GM21528 (cell line): ENCODE measurements around the gene CCNI.
"Not testable (repeated sequence)": the region's sequence is repeated elsewhere in the genome, so short reads cannot be mapped to it uniquely, and the experiment has no call there.

ENCODE experiments used
- ATAC-seq: cut with Tn5 transposase; IDR thresholded peaks from one replicate; pipeline ENCODE4 v1.9.1; 2021; ENCODE audit warnings: mild to moderate bottlenecking, moderate library complexity; ENCODE audit not compliant: unreplicated experiment, low FRiP score

The CCNI gene

DNA sequence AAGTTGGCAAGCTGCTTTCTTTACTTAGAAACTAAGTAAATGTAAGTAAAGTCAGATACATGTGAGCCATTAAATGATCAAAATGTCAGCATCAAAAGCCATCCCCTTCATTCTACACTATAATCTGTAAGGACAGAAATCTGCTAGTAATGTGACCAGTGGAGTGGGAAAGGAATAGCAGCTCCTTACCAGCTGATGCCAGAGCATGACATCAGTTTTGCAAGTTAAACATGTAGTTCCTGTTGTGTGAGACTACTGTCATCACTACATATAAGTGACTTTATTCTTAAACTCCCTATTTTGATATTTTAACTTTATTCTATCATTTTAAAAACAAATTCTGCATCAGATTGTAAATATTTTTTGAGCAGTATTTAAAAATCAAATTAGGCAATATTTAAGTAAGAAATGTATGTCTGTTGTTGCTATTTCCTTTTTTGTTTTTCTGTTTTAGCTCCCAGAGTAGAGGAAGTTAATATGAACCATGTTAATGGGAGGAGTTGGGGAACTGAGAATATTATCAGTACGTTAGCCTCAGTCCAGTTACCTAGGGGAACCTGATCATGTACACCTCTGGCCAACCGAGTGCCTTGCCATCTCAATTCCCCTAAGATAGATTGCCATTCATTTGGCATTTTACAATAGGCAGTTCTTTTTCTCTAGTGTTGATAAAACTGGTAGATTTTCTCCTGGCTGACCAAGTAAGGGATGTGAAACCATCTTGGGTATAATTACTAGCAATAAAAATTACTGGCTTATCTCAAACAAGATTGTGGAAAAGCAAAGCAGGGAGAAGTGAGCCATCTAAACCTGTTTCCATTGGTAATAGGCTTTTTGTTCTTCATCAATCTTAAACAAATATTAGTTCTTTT, 34.7 kb downstream of the CCNI start:
- ATAC-seq, result no peak

DNA sequence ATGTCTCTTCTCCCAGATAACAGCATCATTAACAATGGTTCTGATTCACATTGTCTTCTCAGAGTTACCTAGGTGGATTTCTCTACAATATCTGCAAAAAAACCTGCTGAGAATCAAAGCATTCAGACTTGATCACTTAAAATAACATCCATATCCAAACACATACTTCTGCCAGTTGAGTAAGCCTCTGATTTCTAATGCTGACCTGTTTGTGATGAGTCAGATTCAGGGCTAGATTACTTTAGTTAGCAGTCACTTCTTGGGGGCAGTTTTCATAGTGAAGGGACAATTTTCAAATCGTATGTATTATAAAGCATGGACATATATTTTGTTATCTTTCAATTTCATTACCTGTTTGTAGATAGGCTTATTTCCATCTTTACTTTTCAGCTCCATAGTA, 35.5 kb downstream of the CCNI start:
- ATAC-seq, result no peak

DNA sequence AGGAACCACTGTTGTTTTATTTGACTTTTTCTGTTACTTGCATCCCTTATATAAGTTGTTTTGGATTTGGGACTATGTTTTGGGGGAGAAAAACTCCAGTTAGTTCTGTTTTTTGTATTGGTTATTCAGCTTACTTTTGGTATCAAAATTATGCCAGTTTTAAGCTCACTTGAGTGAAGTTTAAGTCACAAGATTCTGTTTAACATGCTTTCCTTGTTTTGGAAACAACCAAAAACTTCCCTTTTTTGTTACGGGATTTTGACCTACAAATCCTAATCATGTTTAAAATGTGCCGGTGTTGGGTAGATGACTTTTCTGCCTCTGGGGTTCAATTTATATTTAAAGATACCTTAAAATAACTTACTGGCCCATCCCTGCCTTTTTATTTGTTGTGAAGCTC, 36.0 kb downstream of the CCNI start:
- ATAC-seq, result no peak

DNA sequence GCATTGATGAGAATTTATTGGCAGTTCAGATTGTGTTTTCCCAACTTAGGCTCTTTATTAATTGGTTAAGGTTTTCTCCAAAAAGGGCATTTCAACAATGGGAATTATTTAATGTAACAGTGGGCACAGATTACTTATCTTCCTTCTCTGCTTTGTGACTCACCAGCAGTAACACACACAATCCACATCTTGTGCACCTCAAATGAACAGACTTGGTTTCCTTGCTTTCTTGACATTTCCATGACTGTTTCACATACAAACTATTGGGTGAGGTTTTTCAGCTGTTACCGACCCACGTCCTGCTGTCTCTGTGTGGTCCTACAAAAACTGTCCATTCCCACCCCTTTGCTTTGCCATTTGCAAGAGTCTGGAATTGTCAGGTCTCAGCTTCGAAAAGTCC, 38.1 kb downstream of the CCNI start:
- ATAC-seq, result no peak

DNA sequence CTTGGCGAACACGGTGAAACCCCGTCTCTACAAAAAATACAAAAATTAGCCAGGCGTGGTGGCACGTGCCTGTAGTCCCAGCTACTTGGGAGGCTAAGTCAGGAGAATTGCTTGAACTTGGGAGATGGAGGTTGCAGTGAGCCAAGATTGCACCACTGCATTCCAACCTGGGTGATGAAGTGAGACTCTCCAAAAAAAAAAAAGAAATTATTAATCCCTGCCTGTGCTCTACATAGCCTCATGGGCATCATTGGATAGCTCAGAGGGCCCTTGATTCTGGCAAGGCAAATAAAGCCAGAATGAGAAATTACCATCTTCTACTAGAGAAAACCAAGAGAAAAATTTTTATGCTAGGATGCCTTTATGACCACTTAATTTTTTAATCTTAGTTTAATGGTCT, 38.6 kb downstream of the CCNI start:
- ATAC-seq, result not testable (repeated sequence)

DNA sequence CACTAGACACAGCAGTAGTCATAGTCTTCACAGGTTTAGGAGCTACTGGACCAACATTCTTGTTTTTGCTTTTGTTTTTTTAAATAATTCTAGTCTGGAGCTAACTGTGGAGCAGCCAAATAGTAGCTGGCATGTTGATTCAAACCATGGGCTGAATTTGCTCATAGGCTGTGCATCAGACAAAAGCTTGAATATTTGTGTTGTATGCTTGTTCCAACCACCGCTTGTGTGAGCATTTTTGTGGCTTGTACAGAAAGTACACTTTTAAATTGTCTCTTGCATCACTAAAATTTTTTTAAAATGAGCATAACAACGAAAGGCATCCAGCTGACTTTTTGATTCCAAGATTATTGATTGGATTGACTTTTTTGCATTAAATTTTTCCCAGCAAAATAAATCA, 39.6 kb downstream of the CCNI start:
- no peak for ATAC-seq

DNA sequence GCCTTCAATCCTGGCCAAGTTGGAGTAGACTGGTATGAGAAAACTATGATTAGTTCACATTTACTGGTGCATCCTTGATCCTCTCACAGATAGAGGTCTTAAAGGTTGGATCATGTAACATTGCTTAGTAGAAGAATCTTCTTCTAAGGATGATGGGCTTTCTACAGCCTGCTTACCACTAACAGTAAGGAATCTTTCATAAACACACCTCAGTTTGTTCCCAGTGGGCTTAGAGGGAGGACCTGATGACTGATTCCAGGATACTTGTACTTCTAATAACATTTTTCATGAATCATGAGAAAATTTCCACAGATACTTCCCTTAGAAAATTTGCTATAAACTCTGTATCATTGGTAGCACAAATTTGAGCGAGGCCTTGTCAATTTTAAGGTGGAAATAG, 40.6 kb downstream of the CCNI start:
- no peak for ATAC-seq

DNA sequence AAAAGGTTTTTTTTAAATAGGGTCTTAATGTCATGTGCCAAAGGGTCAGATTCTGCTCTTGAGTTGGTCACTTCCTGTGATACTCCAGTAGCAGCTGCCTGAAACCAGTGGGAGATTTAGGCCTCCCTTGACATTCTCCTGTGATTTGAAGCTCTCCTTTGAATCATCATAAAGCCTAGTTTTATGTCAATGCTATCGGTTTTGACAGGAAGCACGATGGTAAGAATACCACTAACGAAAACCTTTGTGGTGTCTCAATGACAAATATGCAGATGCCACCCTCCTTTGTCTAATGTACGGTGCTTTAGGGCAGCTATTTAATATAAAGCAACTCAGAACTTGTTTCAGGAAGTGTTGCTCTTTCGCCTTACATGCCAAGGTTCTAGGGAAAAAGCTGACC, 44.2 kb downstream of the CCNI start:
- ATAC-seq, result no peak

DNA sequence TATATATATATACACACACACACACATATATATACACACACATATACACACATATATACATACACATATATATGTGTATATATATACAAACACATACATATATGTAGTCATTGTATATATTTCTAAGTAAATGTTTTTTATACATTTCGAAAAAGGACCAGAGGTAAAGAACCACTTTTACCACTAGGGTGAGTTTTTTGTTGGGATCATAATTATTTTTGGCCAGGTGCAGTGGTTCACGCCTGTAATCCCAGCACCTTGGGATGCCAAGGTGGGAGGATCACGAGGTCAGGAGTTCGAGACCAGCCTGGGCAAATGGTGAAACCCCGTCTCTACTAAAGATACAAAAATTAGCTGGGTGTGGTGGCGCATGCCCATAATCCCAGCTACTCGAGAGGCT, 46.0 kb downstream of the CCNI start:
- not testable (repeated sequence) for ATAC-seq

DNA sequence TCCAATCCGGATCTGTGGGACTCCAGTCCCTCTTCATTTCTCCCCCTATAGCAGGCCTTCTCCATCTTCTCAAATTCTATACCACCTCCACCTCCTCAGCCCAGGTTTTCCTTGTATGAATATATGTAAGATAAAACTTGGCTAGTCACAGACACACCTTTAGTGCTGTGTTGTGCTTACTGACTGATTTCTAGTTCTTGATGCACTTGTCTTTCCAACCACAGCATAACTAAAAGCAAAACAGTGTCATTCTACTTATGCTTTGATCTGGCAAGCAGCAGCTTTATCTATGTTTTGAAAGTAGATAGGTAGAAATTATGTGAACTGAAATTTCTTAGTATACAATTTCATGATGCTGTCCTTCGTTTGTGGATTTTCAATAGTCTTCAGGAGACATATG, 47.5 kb downstream of the CCNI start:
- ATAC-seq, result no peak

DNA sequence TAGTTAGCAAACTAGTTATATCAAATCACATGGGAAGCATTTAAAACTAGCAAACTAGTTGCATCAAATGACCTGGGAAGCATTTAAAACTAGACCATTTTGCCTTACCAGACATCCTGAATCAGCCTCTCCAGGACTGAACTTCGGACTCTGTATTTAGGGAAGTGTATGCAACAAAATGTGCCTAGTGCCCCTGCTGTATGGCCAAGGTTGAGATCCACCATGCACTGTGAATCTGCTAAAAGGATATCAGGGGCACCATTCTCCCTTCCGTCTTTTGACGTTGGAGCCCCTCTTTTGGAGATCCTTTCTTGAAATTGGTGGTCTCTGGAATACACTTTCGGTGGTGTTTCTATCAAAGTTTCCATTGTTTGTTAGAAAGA, 49.5 kb downstream of the CCNI start:
- no peak for ATAC-seq

DNA sequence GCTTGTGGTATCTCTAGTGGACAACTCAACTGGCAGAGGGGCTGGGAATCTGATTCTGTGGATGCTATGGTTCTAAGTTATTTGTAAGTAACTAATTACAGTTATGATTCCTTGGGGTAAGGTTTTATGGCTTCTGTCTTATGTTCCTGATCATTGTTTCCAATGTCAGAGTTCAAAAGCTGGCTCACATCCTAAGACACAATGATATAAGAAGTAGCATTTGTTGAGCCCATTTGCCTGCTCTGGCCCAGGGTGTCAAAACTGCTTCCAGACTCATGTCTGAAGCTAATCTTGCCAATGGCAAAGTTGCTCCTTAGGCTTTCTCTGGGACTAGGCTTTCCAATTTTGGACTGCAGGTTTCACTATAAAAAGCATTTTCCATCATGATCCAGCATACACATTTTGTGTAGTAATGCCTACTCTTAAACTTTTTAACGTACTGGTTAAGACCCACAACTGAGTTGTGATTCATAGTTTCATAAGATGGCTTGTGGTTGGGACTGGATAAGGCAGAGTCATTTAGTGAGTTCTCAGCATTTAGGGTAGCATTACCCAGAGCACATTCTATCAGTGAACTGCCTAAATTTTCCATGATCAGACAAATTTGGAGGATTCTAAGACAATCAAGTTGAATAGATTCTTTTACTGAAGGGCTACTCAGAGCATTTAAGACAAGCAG, 50.0 kb downstream of the CCNI start:
- no peak for ATAC-seq

DNA sequence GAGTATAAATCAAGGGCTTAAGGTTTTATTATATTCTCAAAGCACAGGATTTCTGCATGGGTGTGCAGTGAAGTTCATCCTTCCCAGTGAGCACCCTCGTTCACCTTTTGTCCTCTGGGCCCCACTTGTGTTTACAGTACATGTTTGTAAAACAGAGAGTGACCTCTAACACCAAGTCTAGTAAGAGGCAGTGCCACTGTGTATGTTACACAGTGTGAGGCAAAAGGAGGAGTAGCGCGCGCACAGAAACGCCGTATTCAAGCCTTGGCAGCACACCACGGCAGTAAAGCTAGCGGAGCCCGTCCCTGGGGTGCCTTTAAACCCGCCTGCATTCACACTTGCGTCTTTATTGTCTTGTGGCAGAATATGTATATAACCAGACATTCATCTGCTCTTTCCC, 51.9 kb downstream of the CCNI start:
- no peak for ATAC-seq

DNA sequence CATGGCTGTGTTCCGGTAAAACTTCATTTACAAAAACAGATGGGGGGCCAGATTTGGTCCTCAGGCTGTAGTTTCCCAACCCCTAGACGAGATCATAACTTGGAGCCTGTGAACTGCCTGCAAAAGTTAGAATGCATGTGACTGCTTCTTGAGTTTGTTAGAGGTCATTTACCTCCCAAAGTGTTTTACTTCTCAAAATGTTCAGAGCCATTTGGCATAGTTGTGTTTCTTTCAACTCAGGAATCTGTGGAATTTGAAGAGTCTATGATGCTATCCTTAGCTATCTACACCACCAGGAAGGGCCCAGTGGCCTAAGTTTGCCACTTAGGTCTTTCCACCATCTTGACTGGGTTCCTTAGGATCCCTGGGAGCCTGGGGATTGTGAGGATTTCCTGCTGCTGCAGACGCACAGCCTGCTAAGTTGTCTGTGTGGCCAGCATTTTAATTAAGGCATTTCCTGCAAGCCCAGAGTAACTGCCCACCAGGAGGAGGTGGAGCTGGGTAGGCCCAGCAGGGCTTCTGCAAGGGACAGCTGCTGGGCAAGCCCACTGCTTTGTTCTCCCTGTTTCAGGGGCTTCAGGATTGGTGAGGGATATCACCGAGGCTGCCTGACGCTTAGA, 53.1 kb downstream of the CCNI start:
- ATAC-seq, result no peak

DNA sequence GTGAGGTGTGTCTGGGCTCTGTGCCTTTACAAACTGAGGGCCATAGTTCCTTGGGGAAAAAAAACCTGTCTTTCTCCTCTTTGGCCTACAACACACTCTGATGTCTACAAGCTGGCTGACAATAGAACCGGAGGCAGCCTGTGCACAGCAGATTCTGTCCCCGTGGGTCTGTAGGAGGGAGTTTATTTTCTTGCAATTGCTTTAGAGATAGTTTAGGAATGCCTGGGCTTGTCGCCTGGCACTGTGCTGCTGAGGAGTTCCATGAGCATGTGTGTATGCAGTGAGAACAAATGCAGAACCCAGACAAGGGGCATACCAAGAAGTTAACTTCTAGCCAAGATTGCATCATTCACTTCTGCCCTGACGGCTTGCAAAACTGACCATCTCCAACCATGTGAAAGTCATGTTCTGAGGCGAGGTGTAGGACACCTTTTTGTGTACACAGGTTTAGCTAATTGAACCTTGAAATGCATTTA, 54.1 kb downstream of the CCNI start:
- ATAC-seq, result no peak

DNA sequence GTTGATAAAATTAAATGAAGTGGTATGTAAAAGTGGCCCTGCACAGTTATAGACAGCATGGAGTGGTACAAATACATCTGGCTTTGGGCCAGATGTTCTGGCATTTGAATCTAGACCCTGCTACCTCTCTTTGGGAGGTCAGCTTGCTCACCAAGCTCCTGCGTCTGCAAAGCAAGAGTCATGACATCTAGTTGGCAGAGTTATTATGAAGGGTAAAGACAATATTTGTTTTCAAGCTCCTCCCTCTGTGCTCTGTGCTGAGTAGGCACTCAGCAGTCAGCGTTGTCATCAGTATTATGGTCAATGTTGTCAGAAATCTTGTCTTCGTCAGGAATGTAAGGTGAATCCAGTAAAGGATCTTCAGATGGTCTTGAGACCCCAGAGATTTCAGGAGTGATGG, 55.8 kb downstream of the CCNI start:
- ATAC-seq, result no peak

DNA sequence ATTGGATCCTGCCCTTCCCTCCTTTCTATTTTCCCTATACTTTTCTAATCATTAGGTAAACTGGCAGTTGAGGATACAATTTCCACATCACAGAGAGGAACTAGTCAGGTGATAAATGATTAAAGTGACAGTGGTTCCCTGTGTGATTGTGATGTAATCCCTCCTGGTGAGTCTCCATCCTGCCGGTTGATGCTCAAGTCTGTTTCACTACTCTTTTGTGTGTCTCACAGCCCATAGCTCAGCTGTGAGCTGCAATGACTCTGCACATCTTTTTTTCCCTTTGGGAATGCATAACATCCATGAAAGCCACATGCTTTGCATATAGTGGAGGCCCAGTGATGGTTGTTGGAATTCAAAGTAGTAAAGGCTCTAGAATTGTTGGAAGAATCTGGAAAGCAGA, 60.4 kb downstream of the CCNI start:
- ATAC-seq, result no peak

DNA sequence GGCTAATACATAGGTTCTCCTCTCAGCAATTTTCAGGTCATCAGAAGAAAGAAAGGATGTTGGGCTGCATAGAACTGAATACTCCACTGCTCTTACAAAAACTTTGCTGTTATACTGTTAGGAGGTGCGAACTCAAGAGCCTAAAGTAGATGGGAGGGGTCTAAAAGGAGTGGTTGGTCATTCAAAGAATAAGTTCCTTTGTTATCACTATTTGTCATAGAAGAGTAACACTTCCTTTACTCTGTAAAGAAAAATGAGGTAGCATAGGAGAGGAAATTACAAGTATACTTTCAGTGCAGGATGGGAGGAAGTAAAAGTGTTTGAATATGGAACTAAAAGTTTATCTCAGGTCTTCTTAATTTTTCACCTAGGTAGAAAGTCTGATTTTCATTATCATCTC, 61.5 kb downstream of the CCNI start:
- no peak for ATAC-seq

DNA sequence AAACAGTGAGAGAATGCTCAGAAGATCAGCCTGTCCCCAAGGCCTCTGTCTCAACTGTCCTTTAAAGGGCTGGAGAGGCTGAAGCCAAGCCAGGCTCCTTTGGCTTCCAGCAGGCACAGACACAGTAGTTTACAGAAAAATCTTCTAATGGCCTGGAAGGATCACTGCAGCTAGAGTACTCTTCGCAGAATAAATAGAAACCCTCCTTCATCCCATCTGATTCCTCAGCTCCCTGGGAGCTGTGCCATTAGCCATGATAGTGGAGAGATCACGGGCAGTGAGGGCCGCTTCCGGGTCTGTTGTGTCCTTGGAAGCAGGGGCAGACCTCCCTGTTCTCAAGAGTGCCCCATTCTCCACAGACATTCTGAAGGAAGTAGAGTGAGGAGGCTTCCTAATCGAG, 63.1 kb downstream of the CCNI start:
- ATAC-seq, result no peak

DNA sequence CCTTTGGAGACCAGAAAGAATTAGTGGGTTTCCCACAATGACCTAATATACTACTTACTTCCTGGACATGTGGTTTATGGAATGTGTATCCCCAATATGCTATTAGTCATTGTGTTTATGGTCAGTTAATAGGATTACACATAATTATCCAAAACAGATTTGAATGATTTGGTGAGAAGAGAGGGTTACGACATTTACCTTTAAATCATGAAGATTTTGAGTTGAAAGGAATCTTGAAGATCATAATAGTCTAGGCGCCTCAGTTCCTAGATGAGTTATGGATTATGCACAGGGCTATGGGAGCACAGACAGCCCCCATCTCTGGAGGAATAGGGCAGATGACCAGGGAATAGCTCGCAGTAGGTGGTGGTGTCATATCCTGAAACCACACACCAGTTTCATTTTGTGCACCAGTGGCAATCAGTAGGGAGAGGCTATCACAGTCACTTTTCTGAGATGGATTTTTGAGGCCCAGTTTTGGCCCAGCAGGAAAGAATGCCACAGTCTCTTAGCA, 64.9 kb downstream of the CCNI start:
- ATAC-seq, result no peak

DNA sequence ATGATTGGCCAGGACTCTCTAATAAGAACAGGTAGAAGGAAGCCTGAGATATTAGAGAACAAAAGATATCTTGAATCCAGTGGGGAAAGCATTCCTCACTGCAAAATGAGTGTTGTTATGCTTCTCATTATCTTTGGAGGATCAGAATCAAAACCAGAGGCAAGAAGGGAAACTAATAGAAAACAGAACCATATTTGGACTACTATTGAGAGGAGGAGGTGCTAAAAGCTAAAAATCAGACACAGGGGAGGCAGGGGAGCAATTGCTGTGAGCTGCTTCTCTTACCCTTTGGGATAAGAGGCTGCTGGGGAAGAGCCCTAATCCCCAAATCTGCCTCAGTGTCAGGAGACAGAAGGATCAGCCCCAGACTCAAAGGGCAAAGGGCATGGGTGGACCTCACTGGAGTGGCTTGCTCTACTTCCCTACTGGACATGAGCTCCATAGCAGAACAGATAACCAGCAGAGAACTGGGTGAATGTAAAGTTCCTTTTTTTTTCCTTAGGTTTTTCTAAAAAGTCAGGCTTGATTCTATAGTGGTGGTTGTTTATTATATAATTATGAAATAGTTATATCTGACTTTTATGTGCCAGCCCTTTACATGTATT, 66.2 kb downstream of the CCNI start:
- ATAC-seq, result no peak
